ENCODE results near the gene EID3. TPM values are rescaled to one million over a fixed set of nuclear protein-coding genes. Genes with fewer than 3 reads are reported as not detected.

The EID3 gene
- total RNA-seq, 3 donors from 2014 or later = 6.7 to 13.3 (median 12.1) TPM

DNA sequence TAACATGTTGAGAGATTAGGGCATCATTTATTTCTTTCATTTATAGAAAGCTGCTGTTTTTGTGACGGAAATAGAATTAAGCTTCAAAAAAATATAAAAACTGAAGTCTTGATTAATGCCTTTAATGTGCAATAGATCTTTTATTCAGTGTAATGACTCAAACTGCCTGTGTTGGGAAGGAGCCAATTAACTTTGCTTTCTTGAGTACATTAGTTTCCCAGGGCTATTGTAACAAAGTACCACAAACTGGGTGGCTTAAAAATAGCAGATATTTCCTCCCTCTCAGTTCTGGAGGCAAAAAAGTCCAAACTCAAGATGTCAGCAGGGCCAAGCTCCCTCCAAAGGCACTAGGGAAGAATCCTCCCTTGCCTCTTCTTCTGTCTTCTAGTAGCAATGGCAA is 36.6 kb downstream of the EID3 start:
- H3K27me3 ChIP-seq = no peaks in the 10 kb centered on the region
- no peak for DNase-seq (ENCODE audit: low spot score in 2 of 2)
- no peaks in the 10 kb centered on the region for H3K36me3 ChIP-seq
- intact Hi-C loops (cut with DNase I; ENCODE audit: low total_unique reads) = no loop called here
- H3K4me3 ChIP-seq = no peak overlapping the region
- TF ChIP-seq, protein P1, sequence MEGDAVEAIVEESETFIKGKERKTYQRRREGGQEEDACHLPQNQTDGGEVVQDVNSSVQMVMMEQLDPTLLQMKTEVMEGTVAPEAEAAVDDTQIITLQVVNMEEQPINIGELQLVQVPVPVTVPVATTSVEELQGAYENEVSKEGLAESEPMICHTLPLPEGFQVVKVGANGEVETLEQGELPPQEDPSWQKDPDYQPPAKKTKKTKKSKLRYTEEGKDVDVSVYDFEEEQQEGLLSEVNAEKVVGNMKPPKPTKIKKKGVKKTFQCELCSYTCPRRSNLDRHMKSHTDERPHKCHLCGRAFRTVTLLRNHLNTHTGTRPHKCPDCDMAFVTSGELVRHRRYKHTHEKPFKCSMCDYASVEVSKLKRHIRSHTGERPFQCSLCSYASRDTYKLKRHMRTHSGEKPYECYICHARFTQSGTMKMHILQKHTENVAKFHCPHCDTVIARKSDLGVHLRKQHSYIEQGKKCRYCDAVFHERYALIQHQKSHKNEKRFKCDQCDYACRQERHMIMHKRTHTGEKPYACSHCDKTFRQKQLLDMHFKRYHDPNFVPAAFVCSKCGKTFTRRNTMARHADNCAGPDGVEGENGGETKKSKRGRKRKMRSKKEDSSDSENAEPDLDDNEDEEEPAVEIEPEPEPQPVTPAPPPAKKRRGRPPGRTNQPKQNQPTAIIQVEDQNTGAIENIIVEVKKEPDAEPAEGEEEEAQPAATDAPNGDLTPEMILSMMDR (IDR thresholded peaks at IDR 0.05) = no peak
- TF ChIP-seq POLR2AphosphoS5 (IDR thresholded peaks at IDR 0.05) = no peak
- TF ChIP-seq POLR2A (IDR thresholded peaks at IDR 0.05) = no peak
- no peaks in the 10 kb centered on the region for H3K9me3 ChIP-seq
- peak overlapping the region; percentile 11 to 19 for H3K27ac ChIP-seq
- H3K4me1 ChIP-seq = no peaks in the 10 kb centered on the region

DNA sequence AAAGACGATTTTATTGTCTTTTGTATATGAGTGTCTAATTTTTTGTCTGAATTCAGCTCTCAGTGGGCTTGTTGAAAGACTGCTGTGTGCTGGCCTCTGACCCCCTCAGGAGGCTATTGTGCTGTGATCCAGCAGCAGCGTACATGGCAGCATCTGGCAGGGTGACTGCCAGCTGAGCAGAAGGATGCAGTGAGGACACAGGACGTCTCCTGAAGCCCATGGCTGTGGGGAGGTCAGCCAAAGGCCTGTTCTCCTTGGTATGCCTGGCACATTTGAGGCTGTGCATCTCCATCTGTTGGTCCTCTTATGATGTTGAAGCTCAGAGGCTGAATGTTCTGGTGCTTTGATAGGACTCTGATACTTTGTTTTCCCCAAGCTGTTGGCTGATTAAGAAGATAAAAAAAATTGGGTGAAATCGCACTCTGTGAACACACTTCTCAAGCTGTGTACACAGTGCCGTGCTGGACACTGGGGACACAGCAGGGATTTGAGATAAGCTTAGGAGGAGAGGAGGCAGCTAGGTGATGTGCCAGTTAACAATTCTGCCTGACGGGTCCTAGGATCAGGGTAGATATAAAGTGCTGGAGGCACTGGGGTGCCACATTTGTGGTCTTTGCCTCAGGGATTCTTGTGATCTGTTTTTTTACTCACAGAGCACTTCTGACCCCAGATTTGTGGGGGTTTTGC is 37.5 kb downstream of the EID3 start:
- DNase-seq (ENCODE audit: low spot score in 2 of 2) = no peak
- Histone ChIP-seq H3K27me3 (no peaks in the 10 kb centered on the region), H3K4me1 (no peaks in the 10 kb centered on the region), H3K9me3 (no peaks in the 10 kb centered on the region), H3K27ac (no peak overlapping the region), H3K4me3 (no peak overlapping the region), H3K36me3 (no peaks in the 10 kb centered on the region)
- intact Hi-C loops (cut with DNase I; ENCODE audit: low total_unique reads) = no loop called here
- no peak for TF ChIP-seq POLR2AphosphoS5 (IDR thresholded peaks at IDR 0.05)
- TF ChIP-seq POLR2A (IDR thresholded peaks at IDR 0.05) = no peak
- TF ChIP-seq, protein P1 (IDR thresholded peaks at IDR 0.05) = no peak

DNA sequence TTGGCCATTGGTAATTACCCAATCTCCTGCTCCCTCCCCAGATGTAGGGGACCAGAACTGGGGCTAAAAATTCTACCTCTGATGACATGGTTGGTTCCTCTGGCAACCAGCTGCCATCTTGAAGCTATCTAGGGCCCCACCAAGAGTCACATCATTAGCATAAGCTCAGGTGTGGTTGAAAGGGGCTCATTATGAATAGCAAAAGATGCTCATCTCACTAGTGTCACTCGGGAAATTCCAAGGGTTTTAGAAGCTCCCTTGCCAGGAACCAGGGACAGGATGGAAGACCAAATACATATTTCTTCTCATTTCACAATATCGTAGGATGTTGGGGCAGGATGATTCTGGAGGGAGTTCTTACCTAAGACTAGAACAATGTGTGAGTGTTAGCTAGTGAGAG is 38.6 kb downstream of the EID3 start:
- Histone ChIP-seq H3K4me3 (no peak overlapping the region), H3K27ac (no peak overlapping the region), H3K36me3 (no peaks in the 10 kb centered on the region), H3K4me1 (no peaks in the 10 kb centered on the region), H3K27me3 (no peaks in the 10 kb centered on the region), H3K9me3 (no peaks in the 10 kb centered on the region)
- TF ChIP-seq POLR2A (IDR thresholded peaks at IDR 0.05) (no peak), POLR2AphosphoS5 (IDR thresholded peaks at IDR 0.05) (no peak)
- TF ChIP-seq, protein P1 (IDR thresholded peaks at IDR 0.05) = no peak
- intact Hi-C loops (cut with DNase I; ENCODE audit: low total_unique reads) = no loop called here
- no peak for DNase-seq (ENCODE audit: low spot score in 2 of 2)

DNA sequence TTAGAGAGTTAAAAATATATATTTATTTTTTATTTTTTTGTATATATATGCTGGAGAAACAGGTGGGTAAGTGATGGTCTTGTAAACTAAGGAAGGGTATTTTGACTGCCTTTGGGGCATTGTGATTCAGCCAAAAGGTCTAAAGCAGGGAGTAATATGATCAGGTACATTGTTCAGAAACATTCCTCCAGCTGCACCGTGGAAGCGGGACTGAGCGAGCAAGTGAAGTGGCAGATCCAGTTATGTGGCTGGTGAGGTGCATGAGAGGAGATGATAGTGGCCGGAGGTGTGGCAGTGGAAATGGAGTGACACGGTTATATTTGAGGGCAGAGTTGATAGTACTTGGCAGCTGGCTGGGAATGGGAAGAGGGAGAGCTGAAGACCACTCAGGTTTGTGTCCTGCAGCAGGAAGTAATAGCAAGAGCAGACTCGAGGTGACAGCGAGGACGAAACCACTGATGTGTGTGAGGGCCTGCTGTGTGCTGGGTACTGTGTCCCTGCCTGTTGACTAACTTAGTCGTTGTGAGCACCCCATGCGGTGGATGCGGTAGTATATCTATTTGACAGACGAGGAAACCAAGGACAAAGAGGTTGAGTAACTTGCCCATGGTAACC is 39.2 kb downstream of the EID3 start:
- Histone ChIP-seq H3K36me3 (no peaks in the 10 kb centered on the region), H3K4me1 (no peaks in the 10 kb centered on the region), H3K27ac (no peak overlapping the region), H3K27me3 (no peaks in the 10 kb centered on the region), H3K4me3 (no peak overlapping the region), H3K9me3 (no peaks in the 10 kb centered on the region)
- TF ChIP-seq POLR2A (IDR thresholded peaks at IDR 0.05) (no peak), POLR2AphosphoS5 (IDR thresholded peaks at IDR 0.05) (no peak)
- TF ChIP-seq, protein P1 (IDR thresholded peaks at IDR 0.05) = no peak
- DNase-seq (ENCODE audit: low spot score in 2 of 2) = no peak
- intact Hi-C loops (cut with DNase I; ENCODE audit: low total_unique reads) = no loop called here

DNA sequence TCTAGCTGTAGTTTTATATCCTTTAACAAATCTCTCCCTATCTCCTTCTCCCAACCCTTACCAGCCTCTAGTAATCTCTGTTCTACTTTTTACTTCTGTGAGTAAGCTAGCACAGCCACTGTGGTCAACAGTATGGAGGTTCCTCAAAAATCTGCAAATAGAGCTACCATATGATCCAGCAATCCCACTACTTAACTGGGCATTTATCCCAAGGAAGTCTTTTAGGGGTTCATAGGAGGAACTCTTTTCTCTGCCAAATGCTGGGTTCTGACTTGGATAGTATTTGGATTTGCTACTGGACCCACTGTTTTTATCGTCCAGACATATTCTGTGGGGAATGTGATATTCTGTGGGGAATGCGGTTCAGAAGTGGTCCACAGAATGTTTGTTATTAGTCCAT is 41.1 kb downstream of the EID3 start:
- intact Hi-C loops (cut with DNase I; ENCODE audit: low total_unique reads) = no loop called here
- no peak for DNase-seq (ENCODE audit: low spot score in 2 of 2)
- TF ChIP-seq POLR2A (IDR thresholded peaks at IDR 0.05) (no peak), POLR2AphosphoS5 (IDR thresholded peaks at IDR 0.05) (no peak)
- TF ChIP-seq, protein P1 (IDR thresholded peaks at IDR 0.05) = no peak
- no peak overlapping the region for H3K4me3 ChIP-seq
- H3K27ac ChIP-seq = no peak overlapping the region
- H3K27me3 ChIP-seq = no peaks in the 10 kb centered on the region
- no peaks in the 10 kb centered on the region for H3K9me3 ChIP-seq
- no peaks in the 10 kb centered on the region for H3K4me1 ChIP-seq
- no peaks in the 10 kb centered on the region for H3K36me3 ChIP-seq
